ENCODE measurements around the gene PPEF1. TPM values are rescaled to one million over a fixed set of nuclear protein-coding genes. Genes with fewer than 3 reads are reported as not detected.

The PPEF1 gene
- total and polyA plus RNA-seq, 9 of the 15 experiments (the other 6 are each of a cell fraction or from before 2014, with no cell fraction given) = not detected

- no TSS peak for BruUV-seq (replicated peaks)
- DNase-seq (ENCODE audit: extremely low read depth in 1 of 4, low spot score in 3 of 4) = no peak
- intact Hi-C loops (cut with micrococcal nuclease) (no loop called here), in situ Hi-C loops (cut with MboI) (no loop called here)
- ATAC-seq = no peak
- Histone ChIP-seq H3K36me3 (ENCODE audit: control insufficient read depth, insufficient read depth, low read length) (no peaks in the 10 kb centered on the region), H3K27me3 (ENCODE audit: control insufficient read depth in 2 of 2, insufficient read depth in 2 of 2, low read length in 2 of 2) (no peaks in the 10 kb centered on the region), H3K9ac (ENCODE audit: insufficient read depth in 1 of 2, low read depth in 2 of 2, low read length in 2 of 2) (no peak overlapping the region), H3K4me2 (ENCODE audit: insufficient read depth, low read length) (no peak overlapping the region), H3K4me3 (no peak overlapping the region), H3K9me1 (ENCODE audit: control insufficient read depth, insufficient read depth, low read length) (no peaks in the 10 kb centered on the region), H3K9me3 (replicated peaks; ENCODE audit: control insufficient read depth, insufficient read depth, low read depth, low read length) (no peaks in the 10 kb centered on the region), H3K79me2 (ENCODE audit: control insufficient read depth, insufficient read depth, low read length) (no peaks in the 10 kb centered on the region), H2AFZ (ENCODE audit: low read depth, low read length) (no peak overlapping the region), H4K20me1 (replicated peaks; ENCODE audit: control insufficient read depth, insufficient read depth, low read length) (no peaks in the 10 kb centered on the region), H3K4me1 (replicated peaks in 1 of 2; ENCODE audit: control insufficient read depth in 2 of 2, insufficient read depth in 2 of 2, low read length in 2 of 2) (no peaks in the 10 kb centered on the region), H3K27ac (ENCODE audit: extremely low read depth, low read depth, low read length) (no peak overlapping the region)
- WGBS (ENCODE audit: insufficient coverage, low coverage, missing lambda C conversion rate) = 0% methylated on average over 3 of the region's 3 CpGs
- POLR2A ChIA-PET = no interaction called here
- TF ChIP-seq GTF2E2 (tag; IDR thresholded peaks at IDR 0.05) = no peak
- no peak for TF ChIP-seq TBL1XR1 (IDR thresholded peaks at IDR 0.05; ENCODE audit: low read length in 2 of 2)
- no peak for TF ChIP-seq HDAC1 (IDR thresholded peaks at IDR 0.05)
- TF ChIP-seq CREBBP (IDR thresholded peaks at IDR 0.05; ENCODE audit: low read depth, low read length) = no peak
- TF ChIP-seq MCM7 (IDR thresholded peaks at IDR 0.05) = no peak
- TF ChIP-seq REST (IDR thresholded peaks at IDR 0.05; ENCODE audit: borderline replicate concordance) = no peak
- no peak for TF ChIP-seq REST (CRISPR knock-in tag; IDR thresholded peaks at IDR 0.05; ENCODE audit: low read depth)
- TF ChIP-seq SOX6 (IDR thresholded peaks at IDR 0.05) = no peak
- no peak for TF ChIP-seq PHB (CRISPR knock-in tag; IDR thresholded peaks at IDR 0.05)
- TF ChIP-seq ZNF507 (tag; conservative IDR thresholded peaks at IDR 0.05) = no peak
- TF ChIP-seq GATA2 (CRISPR knock-in tag; IDR thresholded peaks at IDR 0.05) = no peak
- TF ChIP-seq STAT6 (CRISPR knock-in tag; IDR thresholded peaks at IDR 0.05) = no peak
- TF ChIP-seq KLF6 (CRISPR knock-in tag; IDR thresholded peaks at IDR 0.05; ENCODE audit: borderline replicate concordance) = no peak
- CTCF ChIA-PET (ENCODE audit: low intra/inter-chr PET ratio) = no interaction called here
- no peak for FAIRE-seq
Measured at GRCh38 chrX:18696653-18697052, 10.8 kb upstream of the PPEF1 start.
